HG03565 (cell line): ENCODE data around the gene DBN1.

Experiments
- ATAC-seq: cut with Tn5 transposase; IDR thresholded peaks from one replicate; pipeline ENCODE4 v1.9.1; 2021; ENCODE audit warnings: mild to moderate bottlenecking, moderate library complexity; ENCODE audit not compliant: unreplicated experiment

Gene DBN1

DNA sequence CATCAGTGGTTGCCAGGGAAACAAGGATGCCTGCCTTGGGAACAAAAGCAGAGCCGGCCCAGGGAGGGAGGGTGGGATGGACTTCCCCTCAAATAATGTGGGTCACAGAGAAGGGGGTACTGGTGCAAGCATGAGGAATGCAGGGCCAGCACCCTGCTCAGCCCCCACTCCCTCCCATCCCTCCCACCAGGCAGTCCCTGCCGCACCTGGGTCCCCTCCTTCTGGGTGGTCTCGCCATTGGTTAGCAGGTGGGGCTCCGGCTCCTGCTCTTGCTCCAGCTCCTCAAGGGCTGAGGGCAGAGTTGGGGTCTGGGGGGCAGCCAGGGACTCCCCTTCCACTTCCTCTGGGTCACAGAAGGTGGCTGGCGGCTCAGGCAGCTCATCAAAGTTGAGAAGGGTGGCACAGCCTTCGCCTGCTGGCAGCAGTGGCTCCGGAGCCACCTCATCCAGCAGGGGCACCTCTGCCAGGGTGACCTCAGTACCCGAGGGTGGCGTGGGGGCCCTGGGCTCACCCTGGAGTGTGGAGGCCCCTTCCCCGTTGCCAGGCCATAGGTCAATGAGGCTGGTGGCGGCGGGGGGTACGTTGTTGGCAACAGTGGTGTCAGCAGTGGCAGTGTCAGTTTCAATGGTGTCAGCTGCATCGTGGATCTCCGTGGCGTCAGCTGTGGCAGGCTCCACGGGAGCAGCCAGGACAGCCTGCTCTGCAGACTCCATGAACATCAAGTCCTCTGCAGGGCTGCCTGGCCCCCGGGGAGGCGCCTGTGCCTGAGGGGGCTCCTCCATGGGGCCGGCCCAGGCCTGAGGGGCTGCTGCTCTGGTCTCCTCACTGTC, 15.4 kb downstream of the DBN1 start:
- ATAC-seq = no peak

DNA sequence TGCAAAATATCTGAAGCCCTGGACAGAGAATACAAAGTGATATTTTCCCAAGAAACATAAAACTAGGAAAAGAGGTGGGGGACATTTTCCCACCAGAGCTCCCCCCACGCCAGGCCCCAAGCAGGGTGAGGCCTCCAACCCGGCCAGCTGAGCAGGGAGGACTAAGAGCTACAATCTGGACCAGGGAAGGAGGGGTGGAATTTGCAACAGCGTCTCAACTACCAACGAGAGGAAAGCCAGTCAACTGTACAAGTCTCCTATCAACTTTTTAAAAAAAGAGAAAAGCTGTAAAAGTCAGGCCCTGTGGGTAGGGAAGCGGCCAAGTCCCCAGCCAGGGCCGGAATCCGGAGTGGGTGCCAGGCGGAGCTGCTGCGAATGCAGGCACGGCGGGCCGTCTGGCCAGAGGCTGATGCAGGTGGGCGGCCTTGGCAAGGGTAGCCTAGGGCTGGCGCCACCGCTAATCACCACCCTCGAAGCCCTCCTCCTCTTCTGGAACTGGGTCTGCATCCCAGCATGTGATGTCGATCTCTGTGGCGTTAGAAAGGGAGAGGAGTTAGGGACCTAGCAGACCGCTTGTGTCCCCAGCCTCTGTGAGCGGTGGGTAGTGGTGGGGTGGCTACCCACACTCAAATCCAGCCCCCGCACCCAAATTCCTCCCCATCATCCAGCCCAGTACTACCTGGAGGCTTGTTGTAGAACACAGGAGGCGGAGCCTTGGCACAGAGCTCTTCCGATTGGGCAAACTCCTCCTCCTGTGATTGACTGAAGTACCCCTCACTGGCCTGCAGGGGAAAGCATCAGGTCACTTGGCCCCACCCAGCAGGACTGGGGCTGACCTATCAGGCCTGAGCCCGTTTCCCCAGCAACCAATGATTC, 16.2 kb downstream of the DBN1 start:
- ATAC-seq = peak; percentile 32

DNA sequence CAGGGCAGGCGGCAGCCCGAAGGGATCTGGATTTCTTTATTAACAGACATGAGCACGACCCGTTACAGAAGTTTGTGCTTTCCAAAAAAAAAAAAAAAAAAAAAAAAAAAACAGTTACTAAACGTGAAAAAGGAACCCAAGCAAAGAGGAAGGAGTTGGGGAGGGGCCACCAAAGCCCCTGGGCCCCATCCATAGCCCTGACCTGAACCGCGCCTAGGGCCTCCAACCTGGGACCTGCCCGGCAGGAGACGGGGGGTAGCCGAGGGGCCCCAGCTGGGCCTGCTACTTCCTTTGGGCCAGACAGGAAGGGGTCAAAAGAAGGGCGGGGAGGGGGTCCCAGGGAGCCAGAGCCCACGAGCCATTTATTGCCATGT, 16.9 kb downstream of the DBN1 start:
- no peak for ATAC-seq

GRCh38 chr5:177455661-177456590, 17.5 kb downstream of the DBN1 start:
- peak; percentile 2 for ATAC-seq

DNA sequence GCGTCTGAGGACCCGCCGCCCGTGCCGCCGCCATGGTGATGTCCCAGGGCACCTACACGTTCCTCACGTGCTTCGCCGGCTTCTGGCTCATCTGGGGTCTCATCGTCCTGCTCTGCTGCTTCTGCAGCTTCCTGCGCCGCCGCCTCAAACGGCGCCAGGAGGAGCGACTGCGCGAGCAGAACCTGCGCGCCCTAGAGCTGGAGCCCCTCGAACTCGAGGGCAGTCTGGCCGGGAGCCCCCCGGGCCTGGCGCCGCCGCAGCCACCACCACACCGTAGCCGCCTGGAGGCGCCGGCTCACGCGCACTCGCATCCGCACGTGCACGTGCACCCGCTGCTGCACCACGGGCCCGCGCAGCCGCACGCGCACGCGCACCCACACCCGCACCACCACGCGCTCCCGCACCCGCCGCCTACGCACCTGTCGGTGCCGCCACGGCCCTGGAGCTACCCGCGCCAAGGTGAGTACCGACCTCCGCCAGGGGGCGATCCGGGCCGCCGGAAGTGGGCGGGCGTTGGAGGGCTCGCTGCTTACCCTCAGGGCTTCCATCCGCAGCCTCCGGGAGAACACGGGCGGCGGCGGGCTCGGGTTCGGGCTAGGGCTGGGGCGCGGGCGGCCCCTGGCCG, 18.3 kb downstream of the DBN1 start:
- peak; percentile 37 for ATAC-seq

DNA sequence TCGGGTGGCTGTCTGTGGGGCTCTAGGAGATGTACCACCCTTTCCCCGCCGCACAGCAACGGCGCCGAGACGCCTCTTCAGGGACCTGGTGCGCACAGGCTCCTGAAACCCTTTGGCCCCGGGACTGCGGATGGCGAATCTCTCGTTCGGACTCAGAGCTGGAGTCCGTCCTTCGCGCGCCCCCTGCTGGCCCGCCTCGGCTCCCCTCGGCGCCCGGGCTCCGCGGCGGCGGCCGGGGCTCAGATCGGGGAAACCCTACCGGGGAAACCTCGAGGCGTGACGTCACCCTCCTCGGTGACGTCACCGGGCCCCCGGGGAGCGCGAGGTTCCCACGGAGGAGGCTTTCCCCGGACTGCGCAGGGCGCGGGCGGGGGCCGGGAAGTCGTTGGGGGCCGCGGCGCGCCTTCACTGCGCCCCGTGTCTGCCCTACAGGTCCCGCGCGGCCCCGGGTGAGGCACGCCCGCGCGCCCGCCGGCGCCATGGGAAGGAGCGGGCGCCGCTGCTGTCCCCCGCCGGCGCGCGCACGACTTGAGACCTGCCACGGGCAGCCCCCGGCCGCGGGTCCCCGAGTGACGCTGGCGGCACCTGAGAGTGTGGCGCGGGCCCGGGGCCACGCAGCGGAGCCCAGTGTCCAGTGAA, 18.9 kb downstream of the DBN1 start:
- ATAC-seq = peak; percentile 40

DNA sequence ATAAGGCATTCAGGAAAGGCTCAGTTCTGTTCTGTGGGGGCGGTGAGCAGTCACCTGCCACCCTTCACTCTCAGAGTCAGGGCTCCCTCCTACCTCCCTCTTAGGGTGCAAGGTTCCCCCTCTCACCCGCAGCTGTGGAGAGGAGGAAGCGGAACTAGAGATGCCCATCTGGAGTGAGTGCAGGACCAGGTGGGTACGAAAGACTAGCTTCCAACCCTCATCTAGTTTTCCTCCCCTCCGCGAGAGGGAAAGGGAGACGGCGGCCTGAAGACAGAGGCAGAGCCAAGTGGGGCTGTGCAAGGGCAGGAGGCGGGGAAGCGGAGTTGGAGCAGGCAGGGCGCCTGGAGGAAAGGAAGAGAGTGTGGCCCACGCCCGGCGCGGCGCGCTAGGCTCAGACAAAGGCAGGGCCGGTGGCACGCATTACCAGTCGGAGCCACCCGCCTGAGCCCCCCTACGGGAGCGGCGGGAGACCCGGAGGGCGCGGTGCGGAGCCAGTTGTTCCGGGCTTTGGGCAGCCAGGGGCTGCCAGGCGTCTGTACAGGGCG, 19.5 kb downstream of the DBN1 start:
- ATAC-seq = no peak

DNA sequence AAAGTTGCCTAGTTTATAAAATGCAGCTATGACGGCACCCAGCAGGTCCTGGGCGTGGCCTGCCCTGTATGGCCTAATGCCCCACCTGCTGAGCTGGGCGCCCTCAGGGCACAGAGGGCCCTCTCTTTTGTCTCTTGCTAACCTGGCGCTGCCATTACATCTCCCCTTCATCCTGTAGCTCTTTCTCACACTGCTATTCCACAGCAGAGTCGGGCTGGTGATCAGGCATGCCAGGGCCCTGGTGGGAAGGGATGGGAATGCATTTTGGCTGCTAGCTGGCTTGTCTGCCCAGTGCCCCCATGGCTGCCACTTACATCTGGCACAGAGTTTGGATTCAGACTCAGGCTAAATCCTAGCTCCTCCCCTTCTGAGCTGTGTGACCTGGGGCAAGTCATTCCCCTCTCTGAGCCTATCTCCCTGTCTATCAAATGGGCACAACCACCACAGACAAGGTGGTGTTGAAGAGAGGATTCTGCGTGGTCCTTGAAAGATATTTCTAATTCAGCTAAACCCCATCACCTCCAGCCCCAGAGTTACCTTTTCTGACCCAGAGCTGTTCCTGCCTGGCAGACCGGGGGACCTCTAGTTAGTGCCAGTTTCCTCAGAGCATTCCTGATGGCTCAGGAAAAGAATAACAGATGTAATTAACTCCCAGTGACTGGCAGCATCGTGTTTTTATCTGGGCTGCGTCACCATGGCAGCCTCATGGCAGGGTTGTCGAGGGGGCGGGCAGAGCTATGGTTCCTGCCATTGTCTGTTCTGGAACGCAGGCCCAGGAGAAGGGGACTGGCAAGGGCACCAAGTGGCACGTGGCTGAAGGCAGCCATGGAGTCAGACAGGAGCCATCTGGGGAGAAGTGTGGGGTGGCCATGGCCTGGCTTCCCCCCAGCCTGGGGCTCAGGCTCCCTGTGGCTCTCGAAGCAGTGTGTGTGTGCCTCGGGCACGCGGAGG, 20.5 kb downstream of the DBN1 start:
- no peak for ATAC-seq

GRCh38 chr5:177450667-177451424, 22.6 kb downstream of the DBN1 start:
- ATAC-seq = no peak

GRCh38 chr5:177449140-177450061, 24.0 kb downstream of the DBN1 start:
- ATAC-seq = no peak

- no peak for ATAC-seq
Observed at GRCh38 chr5:177448244-177448950, 25.0 kb downstream of the DBN1 start.

DNA sequence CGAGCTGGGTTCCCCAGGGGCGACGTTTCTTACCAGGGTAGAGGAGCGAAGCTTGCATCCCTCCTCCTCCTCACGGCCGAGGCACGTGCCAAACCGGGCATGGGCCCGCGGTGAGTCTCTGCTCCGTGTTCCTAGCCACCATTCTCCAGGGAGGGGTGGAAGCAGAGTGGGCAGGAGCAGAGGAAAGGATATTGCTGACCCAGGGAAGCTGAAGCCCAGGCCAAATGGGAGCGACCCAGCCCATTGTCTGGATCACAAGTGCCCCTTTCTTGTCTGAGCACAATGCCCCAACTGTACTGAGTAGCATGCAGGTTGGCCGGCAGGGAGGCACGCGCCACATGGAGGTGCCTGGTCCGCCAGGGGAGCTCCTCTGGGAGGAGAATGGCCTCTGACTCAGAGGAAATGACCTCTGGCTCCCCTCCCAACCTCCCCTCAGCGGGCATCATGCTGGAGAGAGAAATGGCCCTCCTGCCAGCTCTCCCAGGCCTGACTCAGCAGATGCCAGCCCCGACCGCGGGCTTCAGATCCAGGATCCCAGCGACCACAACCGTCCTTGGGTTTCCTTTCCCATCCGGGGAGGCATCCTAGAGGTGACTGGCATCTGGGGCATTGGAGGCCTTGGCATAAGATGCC, 25.7 kb downstream of the DBN1 start:
- ATAC-seq = no peak

DNA sequence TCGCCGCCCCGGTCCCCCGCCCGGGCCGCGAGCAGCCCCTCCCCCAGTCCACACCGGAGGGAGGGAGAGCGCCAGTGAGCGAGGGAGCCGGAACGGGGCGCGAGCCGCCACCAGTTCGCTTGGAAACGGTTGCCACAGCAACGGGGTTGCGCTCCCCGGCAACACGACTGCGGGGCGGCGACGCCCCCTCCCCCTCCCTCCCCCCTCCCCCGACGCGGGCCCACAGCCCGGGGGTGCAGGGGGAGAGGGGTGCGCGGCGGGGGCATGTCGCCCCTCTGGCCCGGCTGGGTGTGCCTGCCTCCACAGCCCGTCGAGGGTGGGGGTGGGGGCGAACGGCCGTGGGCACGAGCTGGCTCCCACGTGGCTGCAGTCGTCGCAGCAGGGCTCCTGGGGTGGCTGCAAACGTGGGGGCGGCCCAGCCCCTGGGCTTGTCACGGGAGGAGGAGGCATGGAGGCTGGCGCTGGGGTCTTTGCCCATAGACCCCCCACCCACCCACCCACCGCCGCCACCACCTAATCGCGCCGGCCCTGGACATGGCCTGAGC, 26.3 kb downstream of the DBN1 start:
- ATAC-seq = peak; percentile 18

DNA sequence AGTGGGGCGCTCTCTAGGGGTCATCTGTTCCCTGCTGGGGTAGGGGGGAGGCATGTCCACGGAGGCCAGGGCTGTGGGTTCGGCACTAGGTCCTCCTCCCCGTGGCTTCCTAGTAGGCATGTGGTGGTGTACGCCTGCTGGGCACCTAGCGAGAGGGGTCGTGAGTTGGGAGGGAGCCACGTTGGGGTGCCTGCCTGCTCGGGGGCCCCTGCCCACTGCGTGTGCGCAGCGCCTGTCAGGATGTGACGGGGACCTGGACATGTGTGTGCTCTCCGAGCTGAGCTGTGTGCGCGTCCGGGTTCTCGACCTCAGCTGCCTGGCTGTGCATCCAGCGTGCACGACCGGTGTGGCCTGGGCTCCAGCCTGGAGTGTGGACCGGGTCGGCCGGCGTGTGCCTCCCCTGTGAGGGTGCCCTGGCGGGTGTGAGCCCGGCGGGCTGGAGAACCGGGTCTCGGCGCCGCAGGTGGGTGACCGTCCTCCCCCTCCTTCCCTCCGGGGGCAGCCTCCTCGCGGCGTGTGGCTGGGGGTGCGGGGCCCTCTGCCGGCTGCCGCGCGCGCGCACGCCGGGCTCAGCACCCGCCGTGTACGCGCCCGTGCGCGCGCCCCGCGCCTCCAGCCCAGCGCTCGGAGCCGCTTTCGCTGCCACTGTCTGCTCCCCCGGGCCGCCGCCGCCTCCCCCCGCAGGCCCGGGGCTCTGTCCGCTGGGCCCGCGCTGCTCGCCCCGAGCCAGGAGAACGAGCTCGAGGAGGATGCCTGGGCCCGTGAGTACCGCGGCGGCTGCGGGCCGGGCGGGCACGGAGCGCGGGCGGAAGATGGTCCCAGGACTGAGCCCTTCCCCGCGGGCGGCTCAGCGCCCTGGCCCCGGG, 27.0 kb downstream of the DBN1 start, which contains the start of gene PRR7:
TSS of gene PRR7 (plus strand) at position 615 of the 866 bp plus-strand sequence. CDS start 8,254 bp downstream, outside the sequence.
- ATAC-seq = peak; percentile 48

- no peak for ATAC-seq
Observed at GRCh38 chr5:177445917-177446199, 27.6 kb downstream of the DBN1 start.
